Esophagus squamous epithelium (tissue), 5 donors: ENCODE data around the gene ASB11. TPM values are rescaled to one million over a fixed set of nuclear protein-coding genes. Genes with fewer than 3 reads are reported as not detected.
A peak's percentile ranks its signal among the peaks of the same experiment; 100 is the strongest.
"Not testable (repeated sequence)": the region's sequence is repeated elsewhere in the genome, so short reads cannot be mapped to it uniquely, and the experiment has no call there.

Experiments used
- DNase-seq: peaks from one replicate; lab custom pipeline; 2025; lab: John Stamatoyannopoulos, UW
- H3K27ac ChIP-seq, 4 donors: fragments of 200-600 bp; sonication (generic); one replicate each; pipeline ENCODE4 v1.5.1; 2016 to 2019; ENCODE audit warnings: mild to moderate bottlenecking in 1 of 4
- H3K27me3 ChIP-seq, 4 donors: fragments of 200-600 bp; sonication (generic); 1 replicate in 3 of 4; 2 replicates in 1 of 4; pipeline versions ENCODE4 v1.5.1 to v1.6.0; 2017 to 2021; ENCODE audit warnings: antibody characterized with exemption in 1 of 4
- H3K36me3 ChIP-seq, 3 donors: fragments of 200-600 bp; sonication (generic); one replicate each; pipeline ENCODE4 v1.5.1; 2016 to 2019
- H3K4me1 ChIP-seq, 3 donors: fragments of 200-600 bp; sonication (generic); one replicate each; pipeline ENCODE4 v1.5.1; 2017 to 2019
- H3K4me3 ChIP-seq, 4 donors: fragments of 200-600 bp; sonication (generic); 1 replicate in 3 of 4; 2 replicates in 1 of 4; pipeline ENCODE4 v1.5.1; 2016 to 2019; ENCODE audit warnings: mild to moderate bottlenecking in 2 of 4, moderate library complexity in 1 of 4
- H3K9me3 ChIP-seq, 3 donors: fragments of 200-600 bp; sonication (generic); one replicate each; pipeline ENCODE4 v1.5.1; 2016 to 2019
- POLR2A ChIP-seq, 4 donors: fragments of 450-650 bp; IDR thresholded peaks; one replicate each; pipeline ENCODE4 v1.6.1; 2017; ENCODE audit warnings: antibody characterized with exemption in 4 of 4, mild to moderate bottlenecking in 4 of 4, moderate library complexity in 3 of 4
- WGBS, 2 donors: methylation state at CpG; one replicate each; pipeline ENCODE4 v1.1.5; 2018; 5-methylcytosine and 5-hydroxymethylcytosine counted together
- intact Hi-C: fragments of 100-400 bp; cut with DNase I; formaldehyde crosslinking; loops from one replicate; pipeline ENCODE4 v1.15.0; 2022
- total RNA-seq, 4 donors: library from RNA; depleted of rRNA; stranded (reverse); fragments of >200 nt; gene quantifications; one replicate each; pipeline ENCODE4 v1.1.0, GENCODE V29; 2016
- TF ChIP-seq, protein P1 (sequence below), 6 experiments: fragments of 450-650 bp in 4 of 6; fragments of 200-600 bp in 2 of 6; sonication (generic) in 2 of 6; IDR thresholded peaks; one replicate each; pipeline ENCODE4 v1.5.1; 2016 to 2019; ENCODE audit warnings: antibody characterized with exemption in 6 of 6, mild to moderate bottlenecking in 4 of 6, moderate library complexity in 4 of 6
- donor health status: DM: yes; HTN: yes; CAD: no.

ASB11 gene
- total RNA-seq, 4 donors from 2014 or later, result not detected

DNA sequence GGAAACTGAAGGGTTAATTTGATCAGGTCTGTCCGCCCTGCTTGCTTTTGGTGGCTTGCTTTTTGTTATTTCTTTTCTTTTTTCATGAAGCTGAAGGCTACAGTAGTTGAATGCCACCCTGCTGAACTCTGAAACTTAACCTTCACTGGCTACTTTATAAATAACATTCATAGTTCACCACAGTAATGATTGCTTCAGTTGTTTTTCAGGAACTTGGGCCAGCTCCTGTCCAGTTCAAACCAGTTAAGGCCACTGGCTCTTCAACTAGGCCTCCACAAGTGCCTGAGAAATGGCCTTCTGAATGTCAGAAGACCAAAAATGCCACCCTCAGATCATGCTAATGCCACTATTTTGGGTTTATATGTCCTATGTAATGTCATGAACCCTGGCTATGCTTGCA lies 37.8 kb downstream of the ASB11 start:
- no peak for DNase-seq
- Histone ChIP-seq H3K9me3 (no peaks in the 10 kb centered on the region), H3K4me1 (no peaks in the 10 kb centered on the region), H3K27ac (no peak overlapping the region), H3K27me3 (no peaks in the 10 kb centered on the region), H3K4me3 (no peak overlapping the region), H3K36me3 (no peaks in the 10 kb centered on the region)
- intact Hi-C loops, result no loop called here
- TF ChIP-seq POLR2A (IDR thresholded peaks at IDR 0.05), result no peak
- TF ChIP-seq, protein P1, sequence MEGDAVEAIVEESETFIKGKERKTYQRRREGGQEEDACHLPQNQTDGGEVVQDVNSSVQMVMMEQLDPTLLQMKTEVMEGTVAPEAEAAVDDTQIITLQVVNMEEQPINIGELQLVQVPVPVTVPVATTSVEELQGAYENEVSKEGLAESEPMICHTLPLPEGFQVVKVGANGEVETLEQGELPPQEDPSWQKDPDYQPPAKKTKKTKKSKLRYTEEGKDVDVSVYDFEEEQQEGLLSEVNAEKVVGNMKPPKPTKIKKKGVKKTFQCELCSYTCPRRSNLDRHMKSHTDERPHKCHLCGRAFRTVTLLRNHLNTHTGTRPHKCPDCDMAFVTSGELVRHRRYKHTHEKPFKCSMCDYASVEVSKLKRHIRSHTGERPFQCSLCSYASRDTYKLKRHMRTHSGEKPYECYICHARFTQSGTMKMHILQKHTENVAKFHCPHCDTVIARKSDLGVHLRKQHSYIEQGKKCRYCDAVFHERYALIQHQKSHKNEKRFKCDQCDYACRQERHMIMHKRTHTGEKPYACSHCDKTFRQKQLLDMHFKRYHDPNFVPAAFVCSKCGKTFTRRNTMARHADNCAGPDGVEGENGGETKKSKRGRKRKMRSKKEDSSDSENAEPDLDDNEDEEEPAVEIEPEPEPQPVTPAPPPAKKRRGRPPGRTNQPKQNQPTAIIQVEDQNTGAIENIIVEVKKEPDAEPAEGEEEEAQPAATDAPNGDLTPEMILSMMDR (IDR thresholded peaks at IDR 0.05), result no peak
- WGBS, 2 donors, result 32 to 83% methylated on average over 1 of the region's 1 CpG

GRCh38 chrX:15274946-15275345 lies 40.5 kb downstream of the ASB11 start:
- TF ChIP-seq, protein P1 (IDR thresholded peaks at IDR 0.05), result no peak
- WGBS, 2 donors, result 83% methylated on average over 2 of the region's 2 CpGs; no CpG with 5 or more reads in 1 of the 2 donors
- Histone ChIP-seq H3K27ac (no peak overlapping the region), H3K36me3 (no peaks in the 10 kb centered on the region), H3K9me3 (no peaks in the 10 kb centered on the region), H3K27me3 (no peaks in the 10 kb centered on the region), H3K4me1 (peaks cover 0 to 6% (median 0%) of the 10 kb centered on the region in 3 donors), H3K4me3 (no peak overlapping the region)
- intact Hi-C loops, result no loop called here
- no peak for DNase-seq

DNA sequence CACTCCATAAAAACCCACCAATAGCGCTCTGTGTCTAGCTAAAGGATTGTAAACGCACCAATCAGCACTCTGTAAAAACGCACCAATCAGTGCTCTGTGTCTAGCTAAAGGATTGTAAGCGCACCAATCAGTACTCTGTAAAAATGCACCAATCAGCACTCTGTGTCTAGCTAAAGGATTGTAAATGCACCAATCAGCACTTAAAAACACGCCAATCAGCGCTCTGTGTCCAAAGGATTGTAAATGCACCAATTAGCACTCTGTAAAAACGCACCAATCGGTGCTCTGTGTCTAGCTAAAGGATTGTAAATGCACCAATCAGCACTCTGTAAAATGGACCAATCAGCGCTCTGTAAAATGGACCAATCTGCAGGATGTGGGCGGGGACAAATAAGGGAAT lies 42.2 kb downstream of the ASB11 start:
- DNase-seq, intact Hi-C loops, H3K27ac ChIP-seq, H3K27me3 ChIP-seq, H3K36me3 ChIP-seq, H3K4me3 ChIP-seq, H3K9me3 ChIP-seq: not testable (repeated sequence)
- WGBS, 2 donors, result 82 to 97% methylated on average over 6 to 10 of the region's 10 CpGs
- peaks cover 0 to 19% (median 3%) of the 10 kb centered on the region in 3 donors for H3K4me1 ChIP-seq

DNA sequence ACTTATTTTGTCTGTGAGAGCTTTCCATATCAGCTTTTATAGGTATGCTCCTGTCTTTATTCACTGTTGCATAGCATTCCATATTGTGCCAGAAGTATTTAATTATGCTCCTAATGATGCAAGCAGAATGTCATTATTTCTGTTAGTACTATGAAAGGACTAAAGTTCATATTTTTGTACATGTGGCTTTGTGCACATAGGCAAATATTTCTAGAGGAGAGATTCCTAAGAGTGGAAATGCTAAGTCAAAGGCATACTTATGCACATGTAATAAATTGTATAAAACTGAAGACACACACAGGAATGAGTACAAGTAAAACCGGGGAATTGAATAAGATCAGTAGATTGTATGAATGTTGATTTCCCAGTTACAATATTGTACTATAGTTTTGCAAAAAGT lies 43.7 kb downstream of the ASB11 start:
- TF ChIP-seq, protein P1 (IDR thresholded peaks at IDR 0.05), result no peak
- TF ChIP-seq POLR2A (IDR thresholded peaks at IDR 0.05), result no peak
- no peaks in the 10 kb centered on the region for H3K9me3 ChIP-seq
- H3K27ac ChIP-seq, result no peak overlapping the region
- H3K36me3 ChIP-seq, result no peaks in the 10 kb centered on the region
- H3K27me3 ChIP-seq, result no peaks in the 10 kb centered on the region
- 57 to 83% methylated on average over 1 of the region's 1 CpG for WGBS, 2 donors
- intact Hi-C loops, result no loop called here
- DNase-seq, result no peak
- no peak overlapping the region for H3K4me3 ChIP-seq
- peaks cover 0 to 19% (median 3%) of the 10 kb centered on the region in 3 donors for H3K4me1 ChIP-seq

DNA sequence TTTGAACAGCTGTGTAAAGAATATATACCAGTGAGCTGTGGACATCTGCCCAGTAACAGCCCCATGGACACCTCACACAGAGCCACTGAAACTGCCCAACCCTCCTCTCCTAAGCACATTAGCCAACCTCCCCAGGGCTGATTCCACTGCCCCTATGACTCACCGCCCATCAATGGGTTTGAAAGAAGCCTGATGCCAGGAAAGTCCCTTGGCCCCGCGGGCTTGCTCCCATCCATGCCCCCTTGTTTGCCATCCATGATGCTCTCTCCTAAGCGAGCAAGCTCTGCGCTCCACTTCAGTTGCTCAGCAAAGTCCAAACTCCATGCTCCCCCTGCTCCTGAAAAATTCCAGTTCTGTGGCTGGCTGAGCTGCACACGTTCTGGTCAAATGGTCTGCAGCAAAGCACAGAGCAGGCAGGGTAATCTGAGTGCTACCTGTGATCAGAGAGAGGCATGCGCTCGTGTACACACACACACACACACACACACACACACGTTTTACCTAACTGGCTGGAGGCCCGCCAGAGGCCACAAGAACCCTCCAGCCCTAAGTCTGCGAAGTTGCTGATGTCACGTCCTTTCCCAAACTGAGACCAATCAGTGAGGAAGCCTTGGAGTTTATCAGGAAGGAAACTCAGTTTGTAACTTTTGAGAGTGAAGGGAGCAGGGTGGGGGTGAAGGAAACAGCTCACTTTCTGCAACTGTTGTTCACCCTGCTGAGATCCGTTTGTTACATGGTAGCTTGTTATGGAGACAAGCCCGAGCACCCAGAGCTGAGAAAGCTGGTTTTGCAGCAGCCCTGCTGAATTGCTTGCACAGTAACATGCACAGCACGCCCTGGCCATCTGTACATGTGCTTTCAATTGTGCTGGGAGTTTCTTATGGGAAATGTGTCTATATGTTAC lies 45.6 kb downstream of the ASB11 start, which contains the start of gene ASB9:
Gene ASB9, minus strand, starts transcription at position 466 of the 904 bp plus-strand sequence. Its CDS starts 209 bp downstream, at position 257.
- TF ChIP-seq, protein P1 (IDR thresholded peaks at IDR 0.05), result no peak
- TF ChIP-seq POLR2A (IDR thresholded peaks at IDR 0.05), result no peak
- Histone ChIP-seq H3K36me3 (no peaks in the 10 kb centered on the region), H3K9me3 (no peaks in the 10 kb centered on the region), H3K4me1 (peaks cover 0 to 19% (median 3%) of the 10 kb centered on the region in 3 donors), H3K4me3 (peak within 1 kb of the TSS in 2 of 4 donors; percentile 19 to 45), H3K27ac (peak within 1 kb of the TSS in 2 of 4 donors; percentile 50 to 63), H3K27me3 (no peaks in the 10 kb centered on the region)
- 4 to 30% methylated on average over 7 to 10 of the region's 15 CpGs for WGBS, 2 donors
- intact Hi-C loops, result no loop called here
- DNase-seq, result no peak
